HG03135 (cell line): ENCODE measurements around the gene JMJD1C.

ENCODE experiments used
- ATAC-seq: cut with Tn5 transposase; IDR thresholded peaks from one replicate; pipeline ENCODE4 v1.9.1; 2021; ENCODE audit warnings: mild to moderate bottlenecking, moderate library complexity; ENCODE audit not compliant: unreplicated experiment

The JMJD1C gene

DNA sequence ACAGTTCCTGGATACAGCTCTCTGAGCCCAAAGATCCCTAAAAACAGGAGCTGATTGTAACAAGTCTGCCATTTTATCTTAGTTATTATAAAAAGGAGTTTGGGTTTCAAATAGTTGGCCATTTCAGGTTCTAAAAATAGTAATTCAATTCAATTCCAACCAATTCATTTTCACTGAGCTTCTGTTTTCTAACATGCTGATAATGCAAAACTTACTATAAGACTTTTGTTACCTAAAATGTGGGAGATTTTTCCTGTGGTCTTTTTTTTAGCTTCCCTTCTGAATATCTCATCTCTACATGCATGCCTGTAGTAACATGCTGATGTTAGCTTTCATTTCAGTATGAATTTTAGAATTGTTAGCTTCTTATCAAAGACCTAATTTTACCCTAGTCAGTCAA, 319.3 kb downstream of the JMJD1C start:
- ATAC-seq, result no peak

DNA sequence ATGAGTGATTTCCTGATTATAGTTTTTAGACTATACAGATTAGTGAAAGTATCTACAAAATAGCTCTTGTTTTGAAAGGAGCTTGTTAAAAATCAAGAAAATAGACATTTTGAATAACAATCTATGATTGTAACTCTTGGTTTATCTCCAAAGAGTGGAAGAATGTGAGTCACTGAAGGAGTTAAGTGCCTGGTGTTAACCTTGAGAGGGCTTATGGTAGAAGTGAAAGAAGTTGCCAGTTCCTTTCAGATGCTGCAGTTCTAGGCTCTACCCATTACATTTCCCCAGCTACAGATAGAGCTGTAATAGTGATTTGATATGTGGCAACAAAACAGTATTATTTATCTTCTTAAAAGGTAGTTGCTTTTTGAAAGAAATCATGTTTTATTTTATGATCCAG, 320.0 kb downstream of the JMJD1C start:
- ATAC-seq, result no peak

DNA sequence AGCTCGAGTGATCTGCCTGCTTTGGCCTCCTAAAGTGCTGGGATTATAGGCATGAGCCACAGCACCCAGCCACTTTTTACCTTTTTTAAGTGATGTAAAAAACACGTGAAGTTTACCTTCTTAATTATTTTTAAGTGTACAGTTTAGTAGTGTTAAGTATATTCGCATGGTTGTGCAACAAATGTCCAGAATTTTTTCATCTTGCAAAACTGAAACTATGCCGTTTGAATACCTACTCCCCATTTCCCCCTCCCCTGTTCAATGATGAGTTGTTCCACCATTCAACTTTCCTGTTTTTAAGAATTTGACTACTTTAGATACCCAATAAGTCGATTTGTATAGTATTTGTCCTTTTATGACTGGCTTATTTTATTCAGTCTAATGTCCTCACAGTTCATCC, 321.8 kb downstream of the JMJD1C start:
- ATAC-seq, result no peak

DNA sequence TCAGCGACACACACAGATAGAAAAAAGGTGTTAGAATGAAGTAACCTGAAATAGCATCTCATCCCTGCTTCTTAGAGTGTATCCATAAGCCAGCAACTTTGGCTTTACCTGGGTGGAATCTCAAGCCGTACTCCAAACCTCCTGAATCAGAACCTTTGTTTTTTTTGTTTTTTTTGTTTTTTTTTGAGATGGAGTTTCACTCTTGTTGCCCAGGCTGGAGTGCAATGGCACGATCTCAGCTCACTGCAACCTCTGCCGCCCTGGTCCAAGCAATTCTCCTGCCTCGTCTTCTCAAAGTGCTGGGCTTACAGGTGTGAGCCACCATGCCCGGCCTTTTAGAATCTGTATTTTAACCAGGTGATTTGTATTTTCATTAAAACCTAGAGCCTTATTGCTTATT, 323.6 kb downstream of the JMJD1C start:
- ATAC-seq, result no peak

DNA sequence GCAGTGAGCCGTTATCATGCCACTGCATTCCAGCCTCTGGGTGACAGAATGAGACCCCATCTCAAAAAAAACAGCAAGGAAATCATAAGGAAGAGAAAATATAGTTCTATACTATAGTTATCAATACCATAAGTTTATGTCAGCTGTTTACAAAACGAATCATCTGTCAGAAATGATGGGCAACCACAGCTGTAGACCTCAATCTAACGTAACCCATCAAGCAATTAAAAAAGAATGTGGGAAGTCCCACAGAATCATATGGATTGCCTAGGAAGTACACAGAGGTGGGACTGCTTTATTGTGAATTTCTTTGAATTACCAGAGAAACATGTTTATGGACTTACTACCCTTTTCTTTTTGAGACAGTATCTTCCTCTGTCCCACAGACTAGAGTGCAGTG, 325.7 kb downstream of the JMJD1C start:
- ATAC-seq, result no peak

DNA sequence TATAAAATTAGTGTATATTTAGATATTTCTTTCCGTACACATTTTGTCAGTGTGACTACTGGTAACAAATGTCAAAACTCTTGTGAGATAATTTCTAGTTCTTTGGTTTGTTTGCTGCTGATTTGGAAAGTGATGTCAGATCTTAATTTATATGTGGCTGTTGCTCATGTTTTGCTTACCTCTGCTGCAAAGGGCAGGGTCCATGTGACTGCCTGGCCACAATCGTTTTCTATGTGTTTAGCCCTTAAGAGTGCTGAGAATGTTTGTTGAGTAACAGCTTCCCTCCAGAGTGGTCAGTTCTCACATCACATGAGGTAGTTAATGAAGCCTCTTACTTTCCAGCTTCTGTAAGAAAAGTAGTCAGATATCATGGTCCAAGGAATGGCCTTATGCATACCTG, 328.5 kb downstream of the JMJD1C start:
- no peak for ATAC-seq

DNA sequence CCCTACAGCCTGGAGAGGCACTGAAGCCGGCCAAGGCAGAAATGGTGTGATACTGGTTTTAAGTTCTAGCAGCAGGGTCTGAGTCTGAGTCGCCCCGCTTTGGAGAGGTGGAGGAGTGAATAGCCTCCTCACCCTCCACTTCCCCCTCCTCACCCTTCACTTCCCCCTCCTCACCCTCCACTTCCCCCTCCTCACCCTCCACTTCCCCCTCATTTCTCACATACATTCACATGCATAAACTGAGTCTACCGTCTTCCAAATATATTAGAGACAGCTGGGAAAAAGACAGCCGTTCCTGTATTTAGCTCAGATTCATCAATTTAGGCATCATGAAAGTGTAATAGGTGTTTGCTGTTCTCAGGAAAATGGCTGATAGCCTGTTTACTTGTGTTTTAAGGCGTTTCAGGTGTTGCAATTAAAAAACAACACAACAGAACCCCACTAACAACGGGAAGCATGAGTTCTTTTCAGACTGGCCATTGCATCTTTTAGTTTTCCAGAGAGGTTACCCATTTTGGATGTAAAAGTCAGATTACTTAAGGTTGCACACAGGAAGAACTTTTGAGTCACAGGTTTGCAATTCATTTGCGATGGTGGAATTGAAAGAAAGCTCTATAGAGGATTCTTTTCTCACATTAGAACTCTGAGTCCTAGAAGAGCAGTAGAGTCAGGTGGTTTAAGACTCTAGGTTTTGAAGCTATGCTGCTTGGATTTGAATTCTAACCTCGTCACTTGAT, 331.8 kb downstream of the JMJD1C start:
- no peak for ATAC-seq

DNA sequence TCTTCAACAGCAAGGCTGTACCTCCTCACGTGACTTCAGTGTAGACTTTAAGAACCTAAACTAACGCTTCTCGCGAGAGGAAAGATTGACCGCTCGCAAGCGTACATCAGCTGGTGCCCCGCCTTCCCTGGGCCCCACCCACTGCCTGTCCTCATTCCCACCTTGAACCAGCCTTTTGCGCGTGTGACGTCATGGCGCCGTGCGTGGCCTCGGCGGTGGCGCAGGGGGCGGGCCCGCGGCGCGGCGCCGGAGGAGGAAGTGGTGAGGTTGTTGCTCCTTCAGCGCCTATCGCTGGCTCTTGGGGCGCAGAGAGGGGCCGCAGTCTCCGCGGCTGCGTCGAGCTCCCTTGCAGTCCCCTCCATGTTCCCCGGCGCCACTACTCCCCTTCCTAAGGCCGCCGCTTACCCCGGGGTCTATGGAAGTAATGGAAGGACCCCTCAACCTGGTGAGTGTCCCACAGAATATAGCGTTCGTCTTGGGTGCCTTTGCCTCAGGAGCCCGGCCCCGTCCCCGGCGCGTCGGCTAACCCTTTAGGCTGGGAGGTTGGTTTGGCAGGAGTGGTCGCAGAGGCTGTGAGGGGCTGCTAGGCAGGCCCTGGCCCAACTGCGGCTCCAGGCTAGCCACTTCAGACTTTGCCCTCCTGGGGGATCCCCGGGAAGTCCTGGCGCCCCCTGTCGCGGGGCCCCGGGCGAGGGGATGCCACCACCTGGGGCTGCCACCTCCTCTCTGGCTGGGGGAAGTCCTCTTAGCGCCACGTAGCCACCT, 332.5 kb downstream of the JMJD1C start, which contains the start of gene NRBF2:
Gene NRBF2 (plus strand): TSS at position 273 of the 765 bp plus-strand sequence. CDS start 143 bp downstream, at position 416.
- ATAC-seq, result peak; percentile 98

DNA sequence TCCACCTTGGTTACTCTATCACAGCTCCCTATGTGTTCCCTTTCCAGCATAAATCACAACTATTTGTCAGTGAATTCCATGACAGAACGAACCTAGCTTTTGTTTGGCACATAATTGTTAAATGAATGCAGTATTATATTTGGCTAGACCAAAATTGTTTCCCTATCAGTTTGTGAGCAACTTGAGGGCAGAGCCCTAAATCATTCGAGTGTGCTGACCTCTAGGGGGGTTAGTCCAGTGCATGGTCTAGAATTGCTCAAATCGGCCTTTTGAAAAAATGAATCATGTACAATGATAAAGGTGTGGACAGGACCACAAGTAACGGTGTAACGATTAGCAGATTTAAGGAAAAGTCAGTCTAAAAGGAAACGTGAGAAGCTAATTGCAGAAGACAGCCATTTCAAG, 333.1 kb downstream of the JMJD1C start:
- ATAC-seq, result no peak

DNA sequence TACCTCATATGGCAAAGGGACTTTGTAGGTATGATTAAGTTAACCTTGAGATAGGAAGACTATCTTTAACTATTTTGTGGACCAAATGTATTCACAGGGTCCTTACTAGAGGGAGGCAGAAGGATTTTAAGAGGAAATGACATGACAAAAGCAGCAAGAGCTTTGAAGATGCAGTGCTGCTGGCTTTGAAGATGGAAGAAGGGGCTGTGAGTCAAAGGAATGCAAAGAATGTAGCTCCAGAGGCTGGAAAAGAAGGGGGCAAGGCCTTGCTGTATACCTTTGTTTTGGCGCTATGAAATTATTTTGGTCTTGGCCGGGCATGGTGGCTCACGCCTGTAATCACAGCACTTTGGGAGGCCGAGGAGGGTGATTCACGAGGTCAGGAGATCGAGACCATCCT, 335.9 kb downstream of the JMJD1C start:
- no peak for ATAC-seq

DNA sequence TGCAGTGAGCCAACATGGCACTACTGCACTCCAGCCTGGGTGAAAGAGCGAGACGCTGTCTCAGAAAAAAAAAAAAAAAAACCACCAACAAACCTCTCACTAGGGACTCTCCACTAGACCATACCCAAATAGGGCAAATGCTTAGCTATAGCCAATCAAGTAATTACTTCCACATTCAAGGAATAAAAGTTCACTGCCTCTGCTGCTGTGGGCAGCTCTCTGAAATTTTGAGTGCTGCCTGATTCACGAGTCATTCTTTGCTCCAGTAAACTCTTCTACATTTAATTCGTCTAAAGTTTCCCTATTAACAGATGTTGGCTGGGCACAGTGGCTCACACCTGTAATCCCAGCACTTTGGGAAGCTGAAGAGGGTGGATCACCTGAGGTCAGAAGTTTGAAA, 337.3 kb downstream of the JMJD1C start:
- no peak for ATAC-seq

DNA sequence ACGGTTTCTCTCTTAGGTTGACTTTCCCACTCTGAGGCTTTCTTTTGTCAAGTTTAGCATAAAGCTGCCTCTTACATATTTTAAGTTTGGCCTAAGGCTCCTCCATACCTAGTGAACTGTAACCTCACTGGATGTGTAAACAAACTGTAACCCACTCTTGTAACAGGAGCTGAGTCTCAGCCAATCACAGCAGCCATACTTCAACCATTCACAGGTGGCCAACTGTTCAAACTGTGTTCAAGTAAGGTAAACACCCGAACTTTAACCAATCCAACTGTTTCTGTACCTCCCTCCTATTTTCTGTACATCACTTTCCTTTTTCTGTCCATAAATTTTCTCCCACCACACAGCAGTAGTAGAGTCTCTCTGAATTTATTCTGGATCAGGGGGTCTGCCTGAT, 340.3 kb downstream of the JMJD1C start:
- ATAC-seq, result no peak

DNA sequence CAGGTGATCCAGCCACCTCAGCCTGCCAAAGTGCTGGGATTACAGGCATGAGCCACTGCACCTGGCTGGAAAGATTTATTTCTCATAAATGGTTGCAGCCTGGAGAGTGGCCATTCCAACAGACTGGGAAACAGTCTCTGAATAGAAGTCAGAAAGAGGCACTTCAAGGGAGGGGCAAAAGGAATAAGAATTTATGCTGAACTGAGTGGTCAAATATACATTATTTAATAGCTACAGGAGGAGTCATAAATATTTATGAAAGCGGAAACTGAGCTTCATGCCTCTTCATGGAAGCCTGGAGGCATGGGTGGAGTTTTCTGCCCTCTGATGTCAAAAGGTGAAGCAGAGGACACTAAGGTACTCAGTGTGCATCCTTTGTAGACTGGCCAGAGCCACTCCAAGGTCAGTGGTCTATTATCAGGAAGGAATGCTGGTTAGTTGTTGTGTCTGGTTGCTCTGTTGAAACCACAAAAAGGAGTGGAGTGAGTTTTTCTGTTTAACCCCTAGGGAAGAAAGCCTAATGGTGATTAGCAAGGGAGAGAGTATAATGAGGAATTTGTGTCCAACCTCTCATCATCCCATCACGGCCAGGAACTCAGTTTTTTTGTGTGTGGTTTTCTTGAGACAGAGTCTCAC, 341.9 kb downstream of the JMJD1C start:
- no peak for ATAC-seq

DNA sequence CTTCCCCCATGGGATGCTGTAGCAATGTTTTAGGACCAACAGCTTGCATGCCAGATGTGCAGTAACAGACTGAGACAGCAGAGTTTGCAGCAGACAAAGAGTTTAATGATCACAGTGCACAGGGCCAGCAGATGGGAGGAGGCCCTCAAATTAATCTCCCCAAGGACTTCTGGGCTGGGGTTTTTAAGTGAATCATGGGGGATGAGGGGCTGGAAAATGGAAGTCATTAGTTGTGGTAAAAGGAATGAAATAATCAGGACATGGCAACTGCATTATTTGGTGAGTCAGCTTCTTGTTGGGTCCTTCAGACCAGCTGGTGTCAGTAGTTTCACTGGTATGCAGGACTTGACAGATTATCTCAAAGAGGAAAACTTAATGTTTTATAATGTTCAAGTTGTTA, 345.2 kb downstream of the JMJD1C start:
- ATAC-seq, result no peak

DNA sequence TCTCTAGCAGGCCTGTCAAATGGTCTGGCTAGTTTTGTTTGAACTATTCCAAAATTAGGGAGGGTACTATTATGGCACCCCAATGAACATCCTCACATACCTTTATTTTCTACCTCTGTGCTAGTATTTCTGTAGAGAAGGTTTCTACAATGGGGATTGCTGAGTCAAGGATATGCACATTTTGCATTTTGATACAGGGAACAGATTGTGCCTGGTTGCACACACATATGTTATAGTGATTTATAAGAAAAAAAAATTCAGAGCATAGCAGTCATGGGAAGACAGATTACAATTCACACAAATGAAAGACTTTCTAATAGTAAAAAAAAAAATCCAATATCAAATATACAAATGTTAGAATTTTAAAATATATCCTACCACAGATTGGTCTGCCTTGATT, 346.7 kb downstream of the JMJD1C start:
- ATAC-seq, result no peak
